Mucosa of descending colon (tissue), 3 donors: Measurements from ENCODE around the gene ANAPC4. TPM values are rescaled to one million over a fixed set of nuclear protein-coding genes. Genes with fewer than 3 reads are reported as not detected.
"Not testable (repeated sequence)": the region's sequence is repeated elsewhere in the genome, so short reads cannot be mapped to it uniquely, and the experiment has no call there.

Experiments used
- ATAC-seq: fragments of 200-7000 bp; cut with Tn5 transposase; one replicate; pipeline ENCODE4 v1.9.1; 2020; ENCODE audit warnings: mild to moderate bottlenecking, moderate library complexity
- DNase-seq, 3 donors: peaks; one replicate each; pipeline ENCODE4 v3.0.0-alpha.2; 2020
- H3K36me3 ChIP-seq: fragments of 200-600 bp; one replicate; pipeline ENCODE4 v1.8.0; 2021; ENCODE audit warnings: low read depth, mild to moderate bottlenecking
- H3K4me1 ChIP-seq: fragments of 200-600 bp; one replicate; pipeline ENCODE4 v1.8.0; 2021; ENCODE audit warnings: low read depth, mild to moderate bottlenecking
- H3K4me3 ChIP-seq: fragments of 200-600 bp; one replicate; pipeline ENCODE4 v1.8.0; 2021; ENCODE audit warnings: mild to moderate bottlenecking
- H3K9me3 ChIP-seq: fragments of 200-600 bp; one replicate; pipeline ENCODE4 v1.8.0; 2021; ENCODE audit warnings: mild to moderate bottlenecking
- intact Hi-C, 2 donors: fragments of 100-400 bp; cut with DNase I in 1 of 2; cut with micrococcal nuclease in 1 of 2; formaldehyde crosslinking; loops; one replicate each; pipeline versions ENCODE4 v1.11.0 to v1.11.1; 2022; cut with DNase I, micrococcal nuclease
- long read RNA-seq, 2 donors: library from polyadenylated mRNA; unstranded; transcript quantifications; one replicate each; pipeline ENCODE4 v2.0.0, GENCODE V29; 2019 to 2021
- total RNA-seq, 3 donors: library from RNA; stranded (reverse); fragmentation: NEBNext Ultra II Directional in 2 of 3; extraction: Animal tissue kit (Norgen Biotek cat#: 25700) in 2 of 3; gene quantifications; one replicate each; pipeline versions ENCODE4 v1.2.1 to v1.2.4, GENCODE V29; 2021 to 2023
- TF ChIP-seq, protein P1 (sequence below): fragments of 200-600 bp; IDR thresholded peaks from one replicate; pipeline ENCODE4 v1.8.0; 2022; ENCODE audit warnings: antibody characterized with exemption, mild to moderate bottlenecking
- donor health status: DM: no; HTN: no; CAD: no; lungs with moderate emphysema.
- donor health status: DM: no; HTN: no; CAD: no.
- donor health status: DM: no; HTN: yes; CAD: no.

ANAPC4 gene, protein sequence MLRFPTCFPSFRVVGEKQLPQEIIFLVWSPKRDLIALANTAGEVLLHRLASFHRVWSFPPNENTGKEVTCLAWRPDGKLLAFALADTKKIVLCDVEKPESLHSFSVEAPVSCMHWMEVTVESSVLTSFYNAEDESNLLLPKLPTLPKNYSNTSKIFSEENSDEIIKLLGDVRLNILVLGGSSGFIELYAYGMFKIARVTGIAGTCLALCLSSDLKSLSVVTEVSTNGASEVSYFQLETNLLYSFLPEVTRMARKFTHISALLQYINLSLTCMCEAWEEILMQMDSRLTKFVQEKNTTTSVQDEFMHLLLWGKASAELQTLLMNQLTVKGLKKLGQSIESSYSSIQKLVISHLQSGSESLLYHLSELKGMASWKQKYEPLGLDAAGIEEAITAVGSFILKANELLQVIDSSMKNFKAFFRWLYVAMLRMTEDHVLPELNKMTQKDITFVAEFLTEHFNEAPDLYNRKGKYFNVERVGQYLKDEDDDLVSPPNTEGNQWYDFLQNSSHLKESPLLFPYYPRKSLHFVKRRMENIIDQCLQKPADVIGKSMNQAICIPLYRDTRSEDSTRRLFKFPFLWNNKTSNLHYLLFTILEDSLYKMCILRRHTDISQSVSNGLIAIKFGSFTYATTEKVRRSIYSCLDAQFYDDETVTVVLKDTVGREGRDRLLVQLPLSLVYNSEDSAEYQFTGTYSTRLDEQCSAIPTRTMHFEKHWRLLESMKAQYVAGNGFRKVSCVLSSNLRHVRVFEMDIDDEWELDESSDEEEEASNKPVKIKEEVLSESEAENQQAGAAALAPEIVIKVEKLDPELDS
- 10 to 100 TPM; 29.6 to 32.9 (median 32.4) TPM for total RNA-seq
- long read RNA-seq, donor 1, transcript ANAPC4-201 (29 exons, 2,685 nt): major isoform, 22 of 36 reads
- long read RNA-seq, donor 1, partial matches to known transcripts: 3 of 36 reads
- long read RNA-seq, donor 1, other reads (novel, unspliced or antisense): 9 of 36 reads
- long read RNA-seq, donor 2, transcript ANAPC4-201 (29 exons, 2,685 nt): major isoform, 5 of 12 reads
- long read RNA-seq, donor 2, partial matches to known transcripts: 1 of 12 reads
- long read RNA-seq, donor 2, other reads (novel, unspliced or antisense): 5 of 12 reads

DNA sequence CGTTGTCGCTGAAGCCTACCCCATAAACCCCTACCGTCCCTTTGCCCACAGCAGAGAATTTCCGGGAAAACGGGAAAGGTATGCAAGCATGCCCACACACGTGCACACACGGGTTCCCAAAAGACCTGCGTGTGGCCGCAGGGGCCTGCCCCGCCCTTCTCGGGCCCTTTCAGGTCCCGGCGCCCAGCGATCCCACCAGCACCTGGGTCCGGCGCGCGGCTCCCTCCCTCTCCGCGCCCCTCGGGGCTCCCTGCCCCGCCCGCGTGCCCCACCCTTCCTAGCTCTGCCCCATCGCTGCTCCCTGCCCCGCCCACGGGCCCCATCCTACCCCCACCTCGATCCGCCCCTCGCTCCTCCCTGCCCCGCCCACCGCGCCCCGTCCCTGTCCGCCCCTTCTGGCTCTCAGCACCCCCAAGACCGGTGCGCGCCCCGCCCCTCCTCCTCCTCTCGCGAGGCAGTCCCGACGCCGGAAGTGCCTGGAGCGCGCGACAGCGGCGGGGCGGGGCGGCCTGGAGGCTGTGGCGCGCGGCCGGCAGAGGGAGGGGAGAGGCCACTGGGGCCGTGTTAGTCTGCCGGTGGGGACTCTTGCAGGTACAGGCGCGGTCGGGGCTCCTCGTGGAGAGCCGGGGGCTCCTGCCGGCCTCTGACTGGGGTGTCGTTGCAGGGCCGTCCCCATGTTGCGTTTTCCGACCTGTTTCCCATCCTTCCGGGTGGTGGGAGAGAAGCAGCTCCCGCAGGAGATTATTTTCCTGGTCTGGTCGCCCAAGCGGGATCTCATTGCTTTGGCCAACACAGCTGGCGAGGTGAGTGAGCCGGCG is at the start of gene ANAPC4:
Gene ANAPC4 (plus strand): TSS at position 510 of the 818 bp plus-strand sequence. CDS start 165 bp downstream, at position 675.
- Histone ChIP-seq H3K36me3 (no peaks in the 10 kb centered on the region), H3K9me3 (no peaks in the 10 kb centered on the region), H3K4me3 (peak within 1 kb of the TSS; percentile 81), H3K4me1 (no peaks in the 10 kb centered on the region)
- ATAC-seq: peak; percentile 98
- TF ChIP-seq, protein P1, sequence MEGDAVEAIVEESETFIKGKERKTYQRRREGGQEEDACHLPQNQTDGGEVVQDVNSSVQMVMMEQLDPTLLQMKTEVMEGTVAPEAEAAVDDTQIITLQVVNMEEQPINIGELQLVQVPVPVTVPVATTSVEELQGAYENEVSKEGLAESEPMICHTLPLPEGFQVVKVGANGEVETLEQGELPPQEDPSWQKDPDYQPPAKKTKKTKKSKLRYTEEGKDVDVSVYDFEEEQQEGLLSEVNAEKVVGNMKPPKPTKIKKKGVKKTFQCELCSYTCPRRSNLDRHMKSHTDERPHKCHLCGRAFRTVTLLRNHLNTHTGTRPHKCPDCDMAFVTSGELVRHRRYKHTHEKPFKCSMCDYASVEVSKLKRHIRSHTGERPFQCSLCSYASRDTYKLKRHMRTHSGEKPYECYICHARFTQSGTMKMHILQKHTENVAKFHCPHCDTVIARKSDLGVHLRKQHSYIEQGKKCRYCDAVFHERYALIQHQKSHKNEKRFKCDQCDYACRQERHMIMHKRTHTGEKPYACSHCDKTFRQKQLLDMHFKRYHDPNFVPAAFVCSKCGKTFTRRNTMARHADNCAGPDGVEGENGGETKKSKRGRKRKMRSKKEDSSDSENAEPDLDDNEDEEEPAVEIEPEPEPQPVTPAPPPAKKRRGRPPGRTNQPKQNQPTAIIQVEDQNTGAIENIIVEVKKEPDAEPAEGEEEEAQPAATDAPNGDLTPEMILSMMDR: no peak
- peak; percentile 98 to 99 (median 99) for DNase-seq
- intact Hi-C loops: no loop called here

DNA sequence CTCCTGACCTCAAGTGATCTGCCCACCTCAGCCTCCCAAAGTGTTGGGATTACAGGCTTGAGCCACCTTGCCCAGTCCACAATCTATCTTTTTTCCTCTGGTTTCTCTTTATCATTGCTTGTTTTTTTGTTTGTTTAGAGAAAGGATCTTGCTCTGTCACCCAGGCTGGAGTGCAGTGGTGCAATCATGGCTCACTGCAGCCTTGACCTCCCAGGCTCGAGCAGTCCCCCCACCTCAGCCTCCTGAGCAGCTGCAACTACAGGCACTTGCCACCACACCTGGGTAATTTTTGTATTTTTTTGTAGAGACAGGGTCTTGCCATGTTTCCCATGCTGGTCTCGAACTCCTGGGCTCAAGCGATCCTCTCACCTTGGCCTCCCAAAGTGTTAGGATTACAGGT is 48.6 kb upstream of the ANAPC4 start:
- H3K4me3 ChIP-seq, DNase-seq, ATAC-seq, H3K4me1 ChIP-seq, H3K9me3 ChIP-seq, intact Hi-C loops, H3K36me3 ChIP-seq: not testable (repeated sequence)

DNA sequence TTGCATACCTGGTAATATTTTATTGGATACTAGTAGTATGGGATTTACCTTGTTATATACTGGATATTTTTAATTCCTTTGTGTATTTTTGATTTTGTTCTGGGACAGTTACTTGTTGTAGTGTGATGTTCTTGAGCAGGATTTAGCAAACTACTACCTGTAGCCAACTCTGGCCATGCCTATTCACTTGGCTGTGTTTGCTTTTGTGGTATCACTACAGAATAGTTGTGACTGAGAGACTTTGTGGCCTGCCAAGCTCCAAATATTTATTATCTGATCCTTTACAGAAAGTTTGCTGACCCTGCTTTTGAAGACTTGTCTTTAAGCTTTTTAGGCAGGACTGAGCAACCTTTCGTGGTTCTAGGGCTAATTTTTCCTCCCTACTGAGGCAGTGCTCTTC is 46.7 kb upstream of the ANAPC4 start:
- ATAC-seq (no peak), DNase-seq (no peak)
- TF ChIP-seq, protein P1: no peak
- H3K36me3 ChIP-seq: no peaks in the 10 kb centered on the region
- no peaks in the 10 kb centered on the region for H3K4me1 ChIP-seq
- H3K9me3 ChIP-seq: no peaks in the 10 kb centered on the region
- intact Hi-C loops: no loop called here
- H3K4me3 ChIP-seq: no peak overlapping the region

DNA sequence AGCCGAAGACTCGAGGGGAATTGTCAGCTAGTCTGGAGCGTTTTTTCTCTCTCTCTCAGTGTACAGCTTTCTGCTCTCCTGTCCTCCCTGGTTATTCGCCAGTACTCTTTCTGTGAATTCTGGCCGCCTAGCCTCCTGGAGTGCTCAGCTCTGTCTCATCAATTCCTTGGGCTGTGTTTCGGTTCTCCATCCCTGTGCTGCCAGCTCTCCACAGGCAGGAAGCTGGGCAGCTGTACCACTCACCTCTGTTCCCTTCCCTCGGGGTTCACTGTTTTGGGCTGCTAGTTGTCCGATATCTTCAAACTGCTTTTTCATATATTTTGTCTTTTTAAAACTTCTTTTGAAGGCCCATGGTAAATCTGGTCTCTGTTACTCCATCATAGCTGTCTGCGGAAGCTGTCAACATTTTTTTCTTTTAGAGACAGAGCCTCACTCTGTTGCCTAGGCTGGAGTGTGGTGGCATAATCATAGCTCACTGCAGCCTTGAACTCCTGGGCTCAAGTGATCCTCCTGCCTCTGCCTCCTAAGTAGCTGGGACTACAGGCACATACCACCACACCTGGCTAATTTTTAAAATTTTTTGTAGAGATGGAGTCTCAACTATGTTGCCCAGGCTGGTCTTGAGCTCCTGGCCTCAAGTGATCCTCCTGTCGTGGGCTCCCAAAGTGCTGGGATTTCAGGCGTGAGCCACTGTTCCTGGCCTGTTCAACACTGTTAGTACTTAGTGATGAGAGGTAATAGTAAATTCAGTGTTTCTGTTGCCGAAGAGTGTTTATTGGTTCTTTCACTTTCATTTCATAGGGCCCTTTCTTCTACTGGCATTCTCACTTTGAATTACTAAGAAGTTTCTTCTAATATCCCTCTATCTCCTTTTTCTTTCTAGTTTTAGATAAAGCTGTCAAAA is 45.9 kb upstream of the ANAPC4 start:
- H3K9me3 ChIP-seq: no peaks in the 10 kb centered on the region
- TF ChIP-seq, protein P1: no peak
- intact Hi-C loops: no loop called here
- no peaks in the 10 kb centered on the region for H3K4me1 ChIP-seq
- no peaks in the 10 kb centered on the region for H3K36me3 ChIP-seq
- ATAC-seq (peak; percentile 52), DNase-seq (no peak)
- H3K4me3 ChIP-seq: no peak overlapping the region

DNA sequence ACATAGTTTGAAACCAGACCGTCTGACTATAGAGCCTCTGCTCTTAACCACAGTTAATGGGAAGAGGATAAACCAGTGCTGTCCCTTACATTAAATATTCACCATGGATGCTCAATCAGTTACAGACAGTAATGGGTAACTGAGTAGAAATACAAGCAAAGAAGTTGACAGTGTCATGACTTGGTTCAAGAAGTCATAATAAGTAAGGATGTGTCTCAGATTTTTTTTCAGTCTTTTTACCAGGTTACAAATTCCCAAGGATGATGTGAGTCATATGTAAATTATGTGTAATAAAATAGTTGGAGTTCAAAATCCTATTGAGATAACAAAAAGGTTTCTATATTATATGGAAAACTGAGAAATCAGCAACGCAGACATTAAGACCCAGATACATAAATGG is 33.4 kb upstream of the ANAPC4 start:
- TF ChIP-seq, protein P1: no peak
- intact Hi-C loops: no loop called here
- Histone ChIP-seq H3K4me3 (no peak overlapping the region), H3K9me3 (no peaks in the 10 kb centered on the region), H3K36me3 (no peaks in the 10 kb centered on the region), H3K4me1 (no peaks in the 10 kb centered on the region)
- ATAC-seq (no peak), DNase-seq (no peak)
